Measurements from ENCODE around the gene MAPKAP1.

Gene MAPKAP1

DNA sequence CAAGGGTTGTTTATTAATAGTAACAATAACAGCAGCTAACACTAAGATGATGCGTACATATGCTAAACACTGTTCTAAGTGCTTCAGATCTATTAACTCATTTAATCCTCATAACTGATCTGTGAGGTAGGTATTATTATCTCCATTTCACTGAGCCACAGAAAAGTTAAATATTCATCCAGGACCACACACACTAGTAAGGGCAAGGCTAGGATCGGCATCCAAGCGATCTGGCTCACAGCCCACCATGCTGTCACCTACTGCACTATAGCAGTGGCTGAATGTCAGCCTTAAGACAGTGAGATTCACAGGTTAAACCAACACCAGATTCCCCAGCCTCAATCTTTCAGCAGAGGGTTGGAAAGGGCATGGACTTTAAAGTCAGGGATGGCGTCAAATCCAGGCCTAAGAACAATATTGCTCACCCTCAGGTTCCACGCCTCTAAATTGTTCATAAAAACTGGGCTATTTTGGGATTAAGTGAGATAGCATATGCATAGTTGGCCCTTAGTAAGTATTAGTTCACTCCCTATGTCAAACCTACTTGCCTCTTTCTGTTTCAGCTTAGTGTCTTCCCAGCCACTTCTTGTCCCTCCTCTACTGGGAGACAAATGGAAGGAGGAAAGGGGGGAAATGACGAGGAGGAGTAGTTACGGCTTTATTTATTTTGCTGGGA is 150.8 kb downstream of the MAPKAP1 start:
- no peaks in the 10 kb centered on the region for H3K27me3 Mint-ChIP-seq
- no peak overlapping the region for H3K4me3 Mint-ChIP-seq
- CTCF ChIA-PET, result interaction anchor here (1.7 kb wide), 1 partner anchor 8 kb away, joined by 6 read pairs; no protein-coding TSS in a partner anchor
- H3K9me3 Mint-ChIP-seq, result no peaks in the 10 kb centered on the region
- peaks cover 3% of the 10 kb centered on the region for H3K4me1 Mint-ChIP-seq
- H3K27ac Mint-ChIP-seq, result no peak overlapping the region
- H3K36me3 Mint-ChIP-seq, result peaks cover 13% of the 10 kb centered on the region
- DNase-seq, result no peak

DNA sequence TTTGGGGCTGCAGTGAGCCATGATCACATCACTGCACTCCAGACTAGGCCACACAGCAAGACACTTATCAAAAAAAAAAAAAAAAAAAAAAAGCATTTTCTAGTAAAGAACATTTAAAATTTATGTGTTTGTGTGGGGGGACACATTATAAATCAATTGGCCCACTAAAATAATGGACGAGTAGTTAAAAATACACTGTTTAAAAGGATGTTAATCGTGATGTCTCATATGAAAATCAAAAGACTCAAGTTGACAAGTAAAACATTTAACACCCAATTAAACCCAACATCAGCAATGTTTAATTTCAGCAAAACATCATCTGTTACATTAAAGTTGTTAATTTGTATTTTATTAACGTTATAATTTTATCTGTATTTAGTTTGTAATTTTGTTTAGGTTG is 152.3 kb downstream of the MAPKAP1 start:
- Mint-ChIP-seq H3K4me3 (no peak overlapping the region), H3K4me1 (no peaks in the 10 kb centered on the region), H3K27ac (no peak overlapping the region), H3K9me3 (no peaks in the 10 kb centered on the region), H3K36me3 (peaks cover 13% of the 10 kb centered on the region), H3K27me3 (no peaks in the 10 kb centered on the region)
- DNase-seq, result no peak
- CTCF ChIA-PET, result no interaction called here

- no peak for DNase-seq
- no peak overlapping the region for H3K4me3 Mint-ChIP-seq
- H3K36me3 Mint-ChIP-seq, result peaks cover 1% of the 10 kb centered on the region
- CTCF ChIA-PET, result interaction anchor here (1.3 to 1.6 kb wide), 3 partner anchors 11 to 144 kb away, joined by 3 to 6 read pairs (median 5); no protein-coding TSS in a partner anchor
- H3K9me3 Mint-ChIP-seq, result no peaks in the 10 kb centered on the region
- H3K27me3 Mint-ChIP-seq, result no peaks in the 10 kb centered on the region
- H3K27ac Mint-ChIP-seq, result no peak overlapping the region
- no peaks in the 10 kb centered on the region for H3K4me1 Mint-ChIP-seq
Measured at GRCh38 chr9:125551781-125552180, 155.2 kb downstream of the MAPKAP1 start.

DNA sequence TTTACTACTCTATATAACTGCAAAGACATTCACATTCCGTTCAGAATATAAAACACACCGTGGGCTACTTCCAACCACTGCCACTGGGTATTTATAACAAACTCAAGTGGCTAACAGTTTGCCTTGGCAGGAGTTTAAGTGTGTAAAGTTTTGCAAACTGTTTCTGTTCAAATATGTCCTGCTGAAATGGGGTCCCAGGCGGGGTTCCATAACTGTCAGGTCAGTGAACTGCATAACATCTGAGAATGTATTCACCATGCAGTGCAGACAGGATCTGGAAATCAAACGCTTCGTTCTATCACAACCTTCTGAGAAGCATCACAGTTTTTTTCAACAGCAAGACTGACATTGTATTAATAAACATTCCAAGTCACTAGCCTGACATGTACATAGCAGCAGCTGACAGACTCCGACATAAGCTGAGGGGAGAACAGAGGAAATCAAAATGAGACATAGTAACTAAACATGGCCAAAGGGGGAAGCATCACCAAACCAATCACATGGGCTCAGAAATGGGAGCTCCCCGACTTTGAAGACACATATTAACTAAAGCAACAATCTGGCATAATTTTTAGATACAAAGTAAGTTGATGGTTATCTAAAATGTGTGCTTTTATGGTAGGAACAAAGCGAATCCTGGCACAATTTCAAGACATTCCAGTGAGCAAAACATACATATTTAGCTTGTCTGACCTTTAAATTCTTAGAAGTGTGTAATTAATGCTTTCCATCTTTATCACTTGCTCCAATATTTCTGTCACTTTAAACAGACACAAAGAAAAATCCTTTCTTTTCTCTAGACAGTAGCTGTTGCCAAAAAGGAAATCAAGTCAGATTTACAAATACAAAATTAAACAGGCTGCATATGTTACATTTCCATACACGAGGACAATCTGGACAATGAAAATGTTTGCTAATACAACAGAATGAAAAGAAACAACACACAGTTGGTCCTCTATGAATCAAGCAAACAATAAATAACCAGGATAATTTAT is 156.8 kb downstream of the MAPKAP1 start:
- no peak for DNase-seq
- Mint-ChIP-seq H3K9me3 (no peaks in the 10 kb centered on the region), H3K27ac (no peak overlapping the region), H3K36me3 (peaks cover 1% of the 10 kb centered on the region), H3K27me3 (no peaks in the 10 kb centered on the region), H3K4me1 (no peaks in the 10 kb centered on the region), H3K4me3 (no peak overlapping the region)
- CTCF ChIA-PET, result interaction anchor here (0.7 to 1.1 kb wide), 3 partner anchors 11 to 20 kb away, joined by 3 read pairs; no protein-coding TSS in a partner anchor

GRCh38 chr9:125549465-125549871 is 157.5 kb downstream of the MAPKAP1 start:
- DNase-seq, result no peak
- no peaks in the 10 kb centered on the region for H3K4me1 Mint-ChIP-seq
- H3K27me3 Mint-ChIP-seq, result no peaks in the 10 kb centered on the region
- CTCF ChIA-PET, result no interaction called here
- peaks cover 1% of the 10 kb centered on the region for H3K36me3 Mint-ChIP-seq
- no peaks in the 10 kb centered on the region for H3K9me3 Mint-ChIP-seq
- H3K27ac Mint-ChIP-seq, result no peak overlapping the region
- H3K4me3 Mint-ChIP-seq, result no peak overlapping the region

- no peaks in the 10 kb centered on the region for H3K27me3 Mint-ChIP-seq
- no peak for DNase-seq
- H3K4me1 Mint-ChIP-seq, result no peaks in the 10 kb centered on the region
- H3K9me3 Mint-ChIP-seq, result no peaks in the 10 kb centered on the region
- H3K4me3 Mint-ChIP-seq, result no peak overlapping the region
- CTCF ChIA-PET, result no interaction called here
- H3K36me3 Mint-ChIP-seq, result peaks cover under 1% of the 10 kb centered on the region
- no peak overlapping the region for H3K27ac Mint-ChIP-seq
Measured at GRCh38 chr9:125549039-125549438, 158.0 kb downstream of the MAPKAP1 start.

DNA sequence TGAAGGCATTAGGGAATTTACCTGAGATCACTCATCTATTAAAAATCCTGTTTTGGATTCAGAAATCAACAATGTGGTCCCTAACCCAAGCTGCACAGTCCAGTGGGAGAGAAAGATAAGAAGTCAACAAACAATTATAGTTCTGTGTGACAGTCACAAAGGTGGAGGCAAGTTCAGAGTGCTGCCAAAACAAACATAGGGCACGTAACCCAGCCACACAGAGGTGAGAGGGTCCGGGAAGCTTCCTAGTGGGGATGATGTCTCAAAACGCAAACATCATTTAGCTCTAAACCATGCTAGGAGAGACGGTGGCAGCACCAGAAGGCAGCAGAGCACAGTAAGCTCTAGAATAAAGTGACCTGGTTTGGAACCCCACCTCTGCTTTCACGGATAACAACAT is 158.9 kb downstream of the MAPKAP1 start:
- Mint-ChIP-seq H3K36me3 (no peaks in the 10 kb centered on the region), H3K4me3 (no peak overlapping the region), H3K27me3 (no peaks in the 10 kb centered on the region), H3K9me3 (no peaks in the 10 kb centered on the region), H3K4me1 (no peaks in the 10 kb centered on the region), H3K27ac (no peak overlapping the region)
- no peak for DNase-seq
- CTCF ChIA-PET, result interaction anchor here (1.0 to 1.3 kb wide), 3 partner anchors 9 to 13 kb away, joined by 3 to 6 read pairs (median 3); no protein-coding TSS in a partner anchor

- DNase-seq, result no peak
- H3K27ac Mint-ChIP-seq, result no peak overlapping the region
- H3K4me1 Mint-ChIP-seq, result no peaks in the 10 kb centered on the region
- no peaks in the 10 kb centered on the region for H3K36me3 Mint-ChIP-seq
- H3K4me3 Mint-ChIP-seq, result no peak overlapping the region
- H3K9me3 Mint-ChIP-seq, result no peaks in the 10 kb centered on the region
- CTCF ChIA-PET, result interaction anchor here (1.0 to 1.3 kb wide), 3 partner anchors 10 to 14 kb away, joined by 3 to 6 read pairs (median 3); no protein-coding TSS in a partner anchor
- no peaks in the 10 kb centered on the region for H3K27me3 Mint-ChIP-seq
Measured at GRCh38 chr9:125547368-125547767, 159.6 kb downstream of the MAPKAP1 start.

DNA sequence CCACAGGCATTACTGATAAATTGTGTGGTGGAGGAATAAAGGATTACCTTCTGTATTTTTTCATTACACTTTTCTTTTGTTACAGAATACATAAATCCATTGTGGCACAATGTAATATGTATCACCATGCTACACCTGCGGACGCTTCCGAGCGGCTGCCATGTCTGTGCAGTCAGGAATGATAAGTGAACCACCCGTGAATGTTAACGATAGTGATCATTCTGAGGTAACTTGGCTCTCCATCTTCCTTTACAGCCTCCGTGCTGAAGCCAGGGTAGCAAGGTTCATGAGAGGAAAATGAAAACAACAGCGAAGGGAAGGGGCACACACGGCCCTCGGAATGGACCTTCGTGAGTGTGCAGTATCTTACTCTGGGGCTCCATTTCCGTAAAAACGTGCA is 161.2 kb downstream of the MAPKAP1 start:
- H3K4me3 Mint-ChIP-seq, result no peak overlapping the region
- H3K9me3 Mint-ChIP-seq, result no peaks in the 10 kb centered on the region
- CTCF ChIA-PET, result no interaction called here
- DNase-seq, result no peak
- no peaks in the 10 kb centered on the region for H3K27me3 Mint-ChIP-seq
- H3K27ac Mint-ChIP-seq, result no peak overlapping the region
- H3K4me1 Mint-ChIP-seq, result no peaks in the 10 kb centered on the region
- H3K36me3 Mint-ChIP-seq, result no peaks in the 10 kb centered on the region

DNA sequence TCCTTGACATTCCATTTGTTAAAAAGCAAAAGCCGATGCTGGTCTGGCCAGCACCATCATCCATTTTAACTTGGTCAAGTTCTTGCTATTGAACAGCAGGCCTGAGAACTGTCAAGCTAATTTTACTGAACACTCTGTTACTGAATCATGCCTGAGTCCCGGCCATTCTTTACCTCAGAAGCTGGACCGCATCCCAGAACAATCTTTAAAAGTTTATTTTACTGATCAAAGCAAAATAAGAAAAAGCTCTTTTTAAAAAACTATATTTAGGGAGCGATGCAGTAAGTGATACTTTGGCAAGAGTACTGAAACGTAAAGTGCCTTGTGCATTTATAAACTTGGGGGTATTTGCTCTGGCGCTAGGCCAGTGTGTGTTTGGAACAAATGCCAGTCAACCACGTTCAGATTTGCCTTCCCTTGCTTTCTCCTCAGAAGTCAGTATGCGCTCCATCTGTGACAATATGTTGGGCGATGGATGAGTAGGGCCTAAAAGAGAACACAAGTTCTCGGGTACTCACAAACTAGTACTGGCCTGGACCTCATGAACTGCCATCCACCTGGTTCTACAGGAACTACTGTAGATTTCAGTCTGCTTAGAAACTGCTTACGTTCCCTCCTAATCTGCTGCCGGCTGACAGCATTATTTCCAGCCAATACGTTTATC is 161.9 kb downstream of the MAPKAP1 start:
- Mint-ChIP-seq H3K9me3 (no peaks in the 10 kb centered on the region), H3K27ac (no peak overlapping the region), H3K36me3 (peaks cover 2% of the 10 kb centered on the region), H3K4me3 (no peak overlapping the region), H3K27me3 (no peaks in the 10 kb centered on the region), H3K4me1 (no peaks in the 10 kb centered on the region)
- DNase-seq, result no peak
- CTCF ChIA-PET, result interaction anchor here (1.1 kb wide), 1 partner anchor 13 kb away, joined by 3 read pairs; no protein-coding TSS in a partner anchor

DNA sequence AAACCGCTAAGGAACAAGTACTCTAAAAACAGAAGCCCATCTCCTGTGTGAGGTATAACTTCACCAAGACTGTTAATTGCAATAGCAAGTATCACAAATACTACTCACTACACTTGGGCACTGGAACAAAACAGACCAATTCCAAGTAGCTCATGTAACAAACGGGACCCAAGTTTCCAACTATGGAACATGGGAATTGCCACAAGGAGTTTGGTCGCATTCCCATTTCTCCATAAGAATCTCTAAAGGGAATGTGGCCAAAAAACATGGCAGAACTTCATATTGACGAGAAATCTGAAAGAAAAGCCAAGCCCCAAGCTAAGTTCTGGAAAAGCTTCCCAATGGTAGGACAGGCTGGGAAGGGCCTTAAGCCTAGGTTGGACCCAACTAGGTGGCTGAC is 162.5 kb downstream of the MAPKAP1 start:
- H3K9me3 Mint-ChIP-seq, result no peaks in the 10 kb centered on the region
- no peak overlapping the region for H3K4me3 Mint-ChIP-seq
- H3K36me3 Mint-ChIP-seq, result peaks cover 4% of the 10 kb centered on the region
- H3K27ac Mint-ChIP-seq, result no peak overlapping the region
- no peaks in the 10 kb centered on the region for H3K4me1 Mint-ChIP-seq
- no peak for DNase-seq
- H3K27me3 Mint-ChIP-seq, result no peaks in the 10 kb centered on the region
- CTCF ChIA-PET, result interaction anchor here (1.1 kb wide), 1 partner anchor 14 kb away, joined by 3 read pairs; no protein-coding TSS in a partner anchor

GRCh38 chr9:125541840-125542243 is 165.2 kb downstream of the MAPKAP1 start:
- no peak for DNase-seq
- no peak overlapping the region for H3K4me3 Mint-ChIP-seq
- CTCF ChIA-PET, result interaction anchor here (0.6 to 1.7 kb wide), 3 partner anchors 10 to 134 kb away, joined by 3 to 6 read pairs (median 5); no protein-coding TSS in a partner anchor
- H3K27me3 Mint-ChIP-seq, result no peaks in the 10 kb centered on the region
- no peaks in the 10 kb centered on the region for H3K9me3 Mint-ChIP-seq
- no peak overlapping the region for H3K27ac Mint-ChIP-seq
- peaks cover 4% of the 10 kb centered on the region for H3K36me3 Mint-ChIP-seq
- H3K4me1 Mint-ChIP-seq, result no peaks in the 10 kb centered on the region

- Mint-ChIP-seq H3K36me3 (peaks cover 4% of the 10 kb centered on the region), H3K27ac (no peak overlapping the region), H3K4me3 (no peak overlapping the region), H3K27me3 (no peaks in the 10 kb centered on the region), H3K4me1 (no peaks in the 10 kb centered on the region), H3K9me3 (no peaks in the 10 kb centered on the region)
- no peak for DNase-seq
- CTCF ChIA-PET, result interaction anchor here (1.7 kb wide), 1 partner anchor 12 kb away, joined by 5 read pairs; no protein-coding TSS in a partner anchor
Measured at GRCh38 chr9:125540497-125540896, 166.5 kb downstream of the MAPKAP1 start.

DNA sequence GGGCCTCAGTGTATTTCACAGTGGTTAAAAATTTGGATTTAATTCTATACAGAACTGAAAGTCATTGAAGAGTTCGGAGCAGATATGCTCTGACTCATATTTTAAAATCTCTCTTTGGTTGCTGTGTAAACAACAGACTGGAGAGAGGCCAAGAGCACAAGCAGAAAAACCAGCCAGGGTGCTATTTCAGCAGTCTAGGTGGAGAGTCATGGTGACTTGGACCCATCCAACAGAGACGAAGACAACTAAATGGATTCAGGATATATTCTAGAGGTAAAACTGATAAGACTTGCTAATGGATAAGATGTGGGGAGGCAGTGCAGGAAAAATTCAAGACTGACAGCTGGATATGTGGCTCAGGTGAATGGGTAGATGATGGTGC is 168.9 kb downstream of the MAPKAP1 start:
- Mint-ChIP-seq H3K4me1 (no peaks in the 10 kb centered on the region), H3K4me3 (no peak overlapping the region), H3K36me3 (peaks cover 4% of the 10 kb centered on the region), H3K27me3 (no peaks in the 10 kb centered on the region), H3K9me3 (no peaks in the 10 kb centered on the region), H3K27ac (no peak overlapping the region)
- CTCF ChIA-PET, result no interaction called here
- no peak for DNase-seq

Data from activated naive CD4-positive, alpha-beta T cell treated with anti-CD3 and anti-CD28 coated beads, Interleukin-2, amount 10 ng/mL, durations not matched to agents 7 days and 5 days (primary cell).